Measurements from ENCODE around the gene ATP5IF1. TPM values are rescaled to one million over a fixed set of nuclear protein-coding genes. Genes with fewer than 3 reads are reported as not detected.
A peak's percentile ranks its signal among the peaks of the same experiment; 100 is the strongest.

The ATP5IF1 gene
- total RNA-seq, 1 donor from 2014 or later, result 65.6 TPM

DNA sequence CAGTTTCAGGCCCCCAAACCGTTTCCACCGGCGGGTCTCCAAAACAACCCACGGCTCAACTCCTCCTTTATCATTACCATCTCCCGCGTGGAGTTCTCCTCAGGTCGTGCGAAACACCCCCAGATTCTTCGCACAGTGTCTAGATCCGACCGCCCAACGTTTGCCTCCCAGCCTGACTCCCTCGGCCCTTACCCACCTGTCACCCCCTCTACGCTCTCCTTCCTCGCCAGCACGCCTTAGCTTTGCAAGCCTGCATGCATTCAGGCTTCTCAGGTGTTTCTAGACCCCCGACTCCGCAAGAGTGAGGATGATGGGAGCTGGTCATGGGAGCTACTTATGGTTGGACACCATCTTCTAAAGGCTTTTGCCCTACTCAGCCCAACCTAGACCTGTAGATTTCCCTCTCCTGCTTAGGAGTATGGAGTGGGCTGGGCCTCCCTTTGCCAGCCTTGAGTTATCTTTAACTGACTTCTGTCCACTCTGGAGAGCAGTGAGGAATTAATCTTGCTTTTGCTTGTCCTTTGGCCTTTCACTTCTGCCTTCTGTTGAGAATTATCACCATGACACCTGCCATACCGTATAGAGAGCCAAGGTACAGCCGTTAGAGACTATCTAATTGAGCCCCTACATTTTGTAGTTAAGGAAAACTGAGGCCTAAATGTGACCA, 865 bp downstream of the ATP5IF1 start:
- no peak for DNase-seq

DNA sequence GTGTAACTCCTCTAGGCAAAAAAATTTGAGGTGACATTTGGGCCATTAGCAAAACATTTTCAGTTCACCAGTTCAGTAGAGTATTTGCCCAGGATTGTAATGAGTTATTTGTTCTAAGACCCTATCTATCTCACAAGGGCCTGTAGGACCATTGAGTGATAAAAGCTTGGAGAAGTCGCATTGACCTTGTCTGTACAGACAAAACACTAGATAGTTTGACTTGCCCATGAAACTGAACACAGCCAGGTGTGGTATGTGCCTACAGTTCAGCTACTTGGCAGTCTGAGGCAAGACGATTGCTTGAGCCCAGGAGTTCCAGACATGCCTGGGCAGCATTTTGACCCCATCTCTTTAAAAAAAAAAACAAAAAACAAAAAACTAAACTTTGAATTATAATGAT, 3.1 kb downstream of the ATP5IF1 start:
- no peak for DNase-seq

DNA sequence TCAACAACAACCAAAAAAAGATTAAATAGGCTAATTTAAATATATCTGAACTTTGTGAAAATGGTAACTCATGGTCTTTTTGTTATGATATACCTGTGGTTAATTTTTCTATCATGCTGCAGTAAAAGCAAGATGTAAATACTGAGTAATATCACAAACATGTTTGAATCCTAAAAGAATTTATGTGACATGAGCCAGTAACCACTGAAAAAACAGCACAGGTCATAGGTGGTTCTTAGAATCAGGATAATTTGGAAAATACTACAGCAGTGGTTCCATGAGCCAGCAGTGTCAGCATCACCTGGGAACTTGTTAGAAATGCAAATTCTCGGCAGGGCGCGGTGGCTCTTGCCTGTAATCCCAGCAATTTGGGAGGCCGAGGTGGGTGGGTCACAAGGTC, 4.1 kb downstream of the ATP5IF1 start:
- DNase-seq, result no peak

DNA sequence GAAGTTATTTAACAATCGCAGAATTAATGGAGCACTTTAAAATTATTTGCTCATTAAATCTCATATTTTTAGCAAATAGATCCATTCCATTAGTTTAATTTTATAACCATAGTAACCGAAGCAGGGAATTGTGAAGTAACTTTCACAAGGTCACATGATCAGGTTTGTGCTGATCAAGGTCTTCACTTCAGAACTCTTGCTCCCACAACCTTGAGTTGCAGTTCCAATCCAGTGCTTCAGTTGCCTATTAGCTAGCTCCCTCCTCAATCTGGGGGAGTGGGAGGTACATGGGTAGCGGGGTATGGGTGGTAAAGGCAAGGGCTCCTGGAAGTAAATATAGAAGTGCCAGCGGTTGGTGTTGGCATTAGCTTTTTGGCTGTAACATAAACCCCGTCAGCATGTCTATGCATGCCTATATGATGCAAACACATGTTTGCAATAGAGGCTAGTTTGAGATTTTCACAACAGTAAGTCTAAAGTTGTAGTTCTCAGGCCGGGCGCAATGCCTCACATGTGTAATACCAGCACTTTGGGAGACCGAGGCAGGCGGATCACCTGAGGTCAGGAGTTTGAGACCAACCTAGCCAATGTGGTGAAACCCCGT, 5.8 kb downstream of the ATP5IF1 start:
- DNase-seq, result no peak

DNA sequence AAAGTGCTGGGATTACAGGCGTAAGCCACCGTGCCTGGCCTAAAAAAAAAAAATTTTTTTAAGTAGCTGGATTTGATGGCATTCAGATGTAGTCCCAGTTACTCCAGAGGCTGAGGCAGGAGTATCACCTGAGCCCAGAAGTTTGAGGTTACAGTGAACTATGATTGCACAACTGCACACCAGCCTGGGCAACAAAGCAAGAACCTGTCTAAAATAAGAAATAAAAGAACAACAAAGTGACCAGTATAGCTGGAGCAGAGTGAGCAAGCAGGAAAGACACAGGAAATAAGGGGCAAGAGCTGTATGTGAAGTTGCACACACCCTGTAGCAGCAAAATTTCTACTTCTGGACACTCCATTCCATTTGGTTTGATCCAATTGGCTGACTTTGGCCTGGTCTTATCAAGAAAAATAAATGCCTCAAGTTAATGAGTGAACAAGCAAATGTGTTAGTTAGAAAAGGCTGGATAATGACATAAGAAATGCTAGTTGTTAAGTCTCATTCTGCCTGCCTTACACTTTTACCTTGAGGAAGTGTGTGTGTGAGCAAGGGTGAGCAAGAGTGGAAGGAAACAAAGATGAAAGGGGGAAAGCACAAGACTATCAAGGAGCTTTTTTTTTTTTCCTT, 7.9 kb downstream of the ATP5IF1 start:
- no peak for DNase-seq

DNA sequence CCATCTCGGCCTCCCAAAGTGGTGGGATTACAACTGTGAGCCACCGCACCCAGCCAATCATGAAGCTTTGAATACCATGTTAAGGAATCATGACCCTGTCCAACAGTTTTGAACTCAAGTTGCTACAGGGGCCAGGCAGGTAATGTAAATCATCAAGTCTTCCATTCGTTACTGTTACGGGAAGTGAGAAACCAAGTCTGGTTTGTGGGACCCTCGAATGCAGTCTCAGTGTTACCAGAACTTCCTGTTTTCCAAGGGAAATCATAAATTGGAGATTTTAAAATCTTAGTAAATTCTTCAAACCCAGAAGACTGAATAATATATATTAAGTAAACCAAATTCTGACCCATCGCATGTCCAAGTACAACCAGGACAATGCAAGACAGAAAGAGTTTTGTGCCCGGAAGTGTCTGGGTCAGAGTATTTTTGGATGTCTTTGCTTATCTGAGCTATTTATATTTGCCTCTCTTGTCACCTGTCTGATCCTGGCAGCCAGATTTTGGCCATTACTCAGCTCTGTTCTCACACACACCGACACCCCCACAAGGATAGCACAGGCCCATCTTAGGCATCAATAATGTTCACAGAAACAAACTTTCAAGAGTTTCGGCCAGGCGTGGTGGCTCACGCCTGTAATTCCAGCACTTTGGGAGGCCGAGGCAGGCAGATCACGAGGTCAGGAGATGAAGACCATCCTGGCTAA, 8.8 kb downstream of the ATP5IF1 start:
- no peak for DNase-seq

DNA sequence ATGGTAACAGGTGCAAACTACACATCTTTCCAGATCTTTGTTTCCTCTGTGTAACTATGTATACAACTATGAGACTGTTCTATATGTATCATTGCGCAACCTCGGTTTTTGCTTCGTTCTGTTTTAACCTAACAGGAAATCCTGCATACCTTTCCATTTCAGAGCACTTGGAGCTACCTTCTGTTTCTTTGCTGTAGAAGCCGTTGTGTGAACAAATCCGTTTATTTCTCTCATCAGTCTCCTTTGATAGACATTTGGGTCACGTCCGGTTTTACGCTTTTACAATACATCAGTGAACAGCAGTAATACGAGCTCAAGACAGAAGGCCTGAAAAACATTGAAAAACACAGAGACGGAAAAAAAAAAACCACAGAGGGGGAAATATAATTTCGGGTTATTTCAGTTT, 10.5 kb downstream of the ATP5IF1 start:
- DNase-seq, result peak; percentile 20

DNA sequence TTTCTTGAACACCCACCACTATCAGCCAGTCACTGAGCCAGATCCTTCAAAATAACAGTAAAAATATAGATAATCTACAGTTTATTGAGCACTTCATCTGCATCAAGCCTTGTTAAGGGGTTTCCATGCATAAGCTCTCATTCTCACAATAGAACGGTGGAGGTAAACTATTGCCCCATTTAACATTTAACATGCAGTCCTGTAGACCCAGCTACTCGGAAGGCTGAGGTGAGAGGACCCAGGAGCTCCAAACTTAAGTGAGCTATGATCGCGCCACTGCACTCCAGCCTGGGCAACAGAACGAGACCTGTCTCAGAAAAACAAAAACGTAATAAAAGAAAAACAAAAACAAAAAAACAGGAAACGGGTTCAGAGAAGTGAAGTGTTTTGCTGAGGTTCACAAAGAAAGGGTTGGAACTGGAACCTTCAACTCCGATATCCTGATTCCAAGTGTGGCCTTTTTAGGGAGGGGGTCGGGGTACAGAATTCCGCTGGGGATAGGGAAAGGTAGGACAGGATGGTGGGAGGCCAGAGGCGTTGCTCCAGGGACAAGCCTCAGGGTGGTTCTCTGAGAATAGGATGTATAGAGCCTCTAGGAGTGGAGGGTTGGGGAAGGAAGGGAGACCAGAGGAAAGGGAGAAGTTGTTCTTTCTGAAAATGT, 11.8 kb downstream of the ATP5IF1 start:
- no peak for DNase-seq

DNA sequence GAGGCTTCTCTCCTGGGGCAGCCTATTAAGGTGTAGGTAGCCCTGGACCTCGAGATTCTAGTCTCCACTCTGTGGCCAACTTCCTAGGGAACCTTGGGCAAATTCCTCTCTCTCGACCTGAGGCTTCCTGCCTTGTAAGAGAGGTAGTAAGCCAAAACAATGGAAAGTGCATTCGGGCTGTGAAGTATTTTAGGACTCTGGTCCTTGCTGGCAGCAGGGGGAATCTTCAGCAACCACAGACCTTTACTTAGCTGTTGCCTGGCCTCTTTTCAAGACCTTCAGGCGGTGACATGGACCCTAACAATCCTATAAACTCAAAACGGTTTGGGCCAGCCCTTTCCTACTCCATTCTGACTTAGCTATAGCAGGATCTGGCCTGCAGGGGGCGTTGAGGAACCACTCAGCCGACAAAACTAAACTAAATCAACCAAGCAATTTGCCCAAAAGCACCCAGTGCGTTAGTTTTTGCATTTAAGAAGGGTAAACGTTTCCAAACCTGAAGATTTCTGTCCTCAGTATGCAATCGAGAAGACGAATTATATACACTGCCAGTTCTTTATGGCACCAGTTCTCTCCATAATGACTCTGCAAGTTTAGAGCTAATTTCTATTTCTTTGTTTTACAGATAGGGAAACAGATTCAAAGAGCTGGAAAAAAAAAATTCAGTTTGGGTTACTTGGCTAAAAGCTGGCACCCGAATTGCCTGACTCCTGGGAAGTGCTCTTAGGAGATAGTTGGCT, 12.5 kb downstream of the ATP5IF1 start:
- DNase-seq, result peak; percentile 72

DNA sequence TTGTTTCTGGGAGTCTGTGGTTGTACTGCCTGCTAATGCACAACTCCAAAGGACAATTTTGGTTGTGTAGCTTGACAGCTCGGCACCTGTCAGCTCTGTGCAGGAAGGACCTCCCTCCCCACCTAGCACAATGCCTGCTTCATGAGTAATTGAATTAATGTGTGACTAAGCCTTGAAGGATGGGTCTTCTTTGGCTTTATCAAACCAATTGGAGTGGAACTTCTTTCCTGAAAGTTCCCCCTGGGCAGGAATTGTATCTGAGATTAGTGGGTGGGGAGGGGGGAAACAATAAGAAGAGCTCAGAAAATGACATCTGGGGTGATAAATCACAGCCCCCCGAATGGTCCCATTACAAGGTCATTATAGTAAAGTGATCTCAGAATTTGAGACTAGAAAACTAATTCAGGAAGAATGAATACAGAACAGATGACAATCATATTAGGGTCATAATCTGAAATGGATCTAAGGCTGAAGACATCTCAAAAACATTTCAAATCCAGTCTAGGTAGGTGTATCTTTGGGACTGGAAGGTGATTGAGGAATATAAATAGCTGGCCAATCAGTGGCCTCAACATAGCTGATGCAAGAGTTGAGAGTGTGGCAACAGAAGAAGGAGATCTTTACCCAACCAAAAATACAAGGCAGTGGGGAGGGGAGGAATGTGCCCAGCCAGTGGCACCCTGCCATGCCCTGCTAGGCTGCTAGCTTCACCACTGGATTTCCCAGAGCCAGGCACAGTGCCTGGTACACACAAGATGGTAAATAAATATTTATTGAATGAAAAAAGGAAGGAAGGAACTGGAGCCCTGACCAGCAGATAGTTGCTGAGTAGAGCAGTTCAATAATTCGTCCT, 13.3 kb downstream of the ATP5IF1 start:
- no peak for DNase-seq

DNA sequence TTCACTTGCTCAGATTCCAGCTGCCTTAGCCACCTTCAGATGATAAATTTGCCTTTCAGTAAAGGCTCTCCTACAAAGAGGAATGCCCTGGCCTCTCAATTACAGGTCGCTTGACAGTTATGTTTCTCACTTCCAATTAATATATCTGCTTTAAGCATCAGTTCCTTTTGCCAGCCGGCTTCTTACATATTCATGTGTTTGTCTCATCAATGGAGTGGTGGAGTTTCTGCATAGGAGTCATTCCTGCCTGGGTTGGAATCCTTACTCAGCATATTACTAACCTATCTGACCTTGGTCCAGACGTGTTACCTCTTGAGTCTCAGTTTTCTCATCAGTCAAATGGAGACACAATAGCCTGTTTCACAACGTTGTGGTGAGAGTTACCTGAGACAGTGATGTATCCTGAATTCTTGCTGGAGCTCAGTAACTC, 14.0 kb downstream of the ATP5IF1 start:
- DNase-seq, result no peak

DNA sequence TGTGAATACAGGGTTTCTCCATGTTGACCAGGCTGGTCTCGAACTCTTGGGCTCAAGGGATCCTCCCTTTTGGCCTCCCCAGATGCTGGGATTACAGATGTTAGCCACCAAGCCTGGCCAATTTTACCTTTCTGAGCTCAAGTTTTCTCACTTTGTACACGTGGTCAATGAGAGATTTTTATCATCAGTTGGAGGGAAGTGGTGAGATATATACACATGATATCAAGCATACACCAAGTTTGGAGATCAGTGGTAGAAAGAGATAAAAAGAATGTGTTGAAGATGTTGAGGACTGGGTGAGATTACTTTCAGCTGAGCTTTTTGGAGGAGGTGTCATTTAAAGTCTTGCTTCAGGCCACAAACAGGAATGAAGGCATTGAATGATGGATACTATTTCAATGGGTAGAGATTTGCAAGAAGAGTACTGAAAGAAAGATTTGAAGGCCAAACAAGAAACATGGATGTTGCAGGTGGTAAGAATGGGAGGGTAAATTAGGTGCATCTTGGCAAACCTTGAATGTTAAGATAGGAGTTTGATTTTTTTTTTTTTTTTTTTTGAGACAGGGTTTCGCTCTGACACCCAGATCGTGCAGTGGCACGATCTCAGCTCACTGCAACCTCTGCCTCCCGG, 20.4 kb downstream of the ATP5IF1 start:
- no peak for DNase-seq

DNA sequence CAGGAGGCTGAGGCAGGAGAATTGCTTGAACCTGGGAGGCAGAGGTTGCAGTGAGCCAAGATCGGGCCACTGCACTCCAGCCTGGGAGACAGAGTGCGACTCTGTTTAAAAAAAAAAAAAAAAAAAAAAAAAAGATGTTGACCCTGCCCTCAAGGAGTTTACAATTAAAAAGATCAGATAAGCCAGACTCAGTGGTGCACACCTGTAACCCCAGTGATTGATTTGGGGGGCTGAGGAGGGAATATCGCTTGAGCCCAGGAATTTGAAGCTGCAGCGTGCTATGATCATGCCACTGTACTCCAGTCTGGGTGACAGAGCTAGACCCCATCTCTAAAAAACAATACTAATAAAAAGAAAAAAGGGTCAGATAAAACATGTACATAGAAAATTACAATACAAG, 21.8 kb downstream of the ATP5IF1 start:
- no peak for DNase-seq

DNA sequence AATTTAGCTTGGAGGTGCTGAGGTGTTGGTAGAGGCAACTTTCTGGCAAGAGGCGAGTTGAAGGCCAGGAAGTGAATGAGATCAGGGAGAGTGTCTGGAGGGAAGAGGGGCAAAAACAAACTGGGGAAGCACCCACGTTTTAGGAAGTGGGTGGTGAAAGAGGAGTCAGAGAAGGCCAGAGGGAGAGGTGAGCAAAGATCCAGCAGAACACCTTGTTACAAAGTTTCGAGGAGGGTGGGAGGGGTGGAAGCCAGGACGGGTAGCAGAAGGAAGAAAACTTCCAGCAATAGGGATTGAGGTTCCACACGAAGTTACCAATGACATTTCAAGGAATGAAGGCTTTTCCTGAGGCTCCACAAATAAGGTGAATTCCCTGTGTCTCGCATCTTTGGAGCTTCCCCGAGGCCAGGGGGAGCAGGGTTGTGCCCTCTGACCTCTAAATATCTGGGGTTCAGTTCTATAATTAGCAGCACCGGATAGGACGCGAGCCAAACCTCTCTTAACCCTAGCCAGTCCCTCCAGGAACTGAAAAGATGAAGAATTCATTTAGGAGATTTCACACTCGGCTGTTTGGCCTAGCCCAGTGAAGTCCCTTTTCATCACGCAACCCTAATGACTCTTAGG, 22.8 kb downstream of the ATP5IF1 start:
- DNase-seq, result no peak

DNA sequence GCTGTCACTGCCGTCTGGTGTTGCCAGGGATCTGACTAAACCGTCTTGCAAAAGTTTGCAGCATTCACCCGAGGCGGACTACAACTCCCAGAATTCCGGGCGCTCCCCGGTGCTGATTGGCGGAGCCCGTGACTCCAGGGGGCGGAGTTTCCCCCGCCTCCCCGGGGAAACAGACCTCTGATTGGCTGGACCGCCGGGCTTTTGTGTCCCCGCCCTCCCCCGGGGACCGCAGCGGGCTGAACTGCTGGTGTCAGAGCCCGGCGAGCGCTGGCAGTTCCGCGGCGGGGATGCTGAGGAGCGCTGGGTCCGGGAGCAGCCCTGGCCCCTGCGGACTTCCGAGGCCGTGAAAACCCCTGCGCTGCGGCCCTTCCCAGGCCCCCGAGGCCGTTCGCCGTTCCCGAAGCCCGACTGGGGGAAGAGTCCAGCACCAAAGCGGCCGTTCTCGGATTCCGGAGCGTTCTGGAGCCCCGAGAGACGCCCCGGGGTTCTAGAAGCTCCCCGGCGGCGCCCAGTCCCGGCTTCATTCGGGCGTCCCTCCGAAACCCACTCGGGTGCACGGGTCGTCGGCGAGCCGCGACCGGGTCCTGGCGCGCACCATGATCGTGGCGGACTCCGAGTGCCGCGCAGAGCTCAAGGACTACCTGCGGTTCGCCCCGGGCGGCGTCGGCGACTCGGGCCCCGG, 23.5 kb downstream of the ATP5IF1 start, which contains the start of gene SESN2:
Gene SESN2, plus strand, starts transcription at position 267 of the 682 bp plus-strand sequence. Its CDS starts 330 bp downstream, at position 597.
- peak; percentile 96 for DNase-seq

DNA sequence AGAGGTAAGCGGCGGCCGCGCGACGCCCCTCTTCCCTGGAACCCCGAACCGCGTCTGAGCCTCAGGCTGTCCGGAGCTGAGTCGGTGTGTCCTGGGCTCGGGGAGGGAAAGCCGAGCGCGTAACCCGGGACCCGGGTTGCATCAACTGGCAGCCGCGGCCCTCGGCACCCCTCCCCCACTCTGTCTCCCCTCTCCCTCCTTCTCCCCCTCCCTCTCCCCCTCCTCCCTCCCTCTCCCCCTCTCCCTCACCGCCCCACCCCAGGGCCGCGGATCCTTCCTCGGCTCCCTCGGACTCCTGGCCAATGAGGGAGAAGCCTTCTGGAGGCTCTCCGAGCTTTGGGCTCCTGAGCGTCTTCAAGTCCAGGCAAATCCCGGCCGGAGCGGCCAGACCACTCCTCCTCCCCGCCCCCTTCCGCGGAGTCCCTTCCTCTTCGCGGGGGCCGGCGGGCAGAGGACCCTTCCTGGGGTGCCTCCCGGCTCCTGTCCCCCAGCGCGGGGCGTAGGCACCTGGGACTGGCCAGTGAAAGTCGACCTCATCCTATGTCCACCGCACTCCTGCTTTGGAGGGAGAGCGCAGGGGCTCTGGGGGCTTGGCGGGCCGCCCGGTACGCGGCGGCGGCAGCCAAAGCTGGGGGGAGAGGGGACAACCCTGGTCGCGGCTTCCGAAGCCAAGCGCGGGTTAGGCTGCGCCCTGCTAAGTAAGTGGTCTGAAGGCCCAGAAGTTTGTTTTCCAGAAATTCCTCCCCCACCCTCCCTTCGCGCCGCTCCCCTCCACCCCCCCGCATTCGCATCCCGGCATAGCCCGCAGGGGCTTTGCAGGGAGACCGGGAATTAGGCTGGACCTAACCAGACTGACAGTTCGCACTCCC, 24.2 kb downstream of the ATP5IF1 start:
- peak; percentile 58 for DNase-seq

DNA sequence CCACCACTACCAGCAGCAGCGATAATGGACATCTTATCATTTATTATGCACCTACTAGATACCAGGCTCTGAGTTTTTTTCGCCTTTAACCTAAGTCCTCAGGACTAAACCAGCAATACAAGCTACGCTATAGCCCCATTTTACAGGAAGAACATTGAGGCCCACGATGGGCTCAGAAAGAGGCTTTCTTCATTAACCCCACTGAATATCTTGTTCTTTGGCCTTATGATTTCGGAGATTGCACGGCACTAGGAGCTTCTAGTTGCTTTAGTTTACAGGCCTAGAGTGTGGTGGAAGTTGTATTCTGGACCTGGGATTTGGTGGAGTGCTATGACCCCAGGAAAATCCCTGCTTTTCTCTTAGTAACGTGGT, 24.9 kb downstream of the ATP5IF1 start:
- no peak for DNase-seq

DNA sequence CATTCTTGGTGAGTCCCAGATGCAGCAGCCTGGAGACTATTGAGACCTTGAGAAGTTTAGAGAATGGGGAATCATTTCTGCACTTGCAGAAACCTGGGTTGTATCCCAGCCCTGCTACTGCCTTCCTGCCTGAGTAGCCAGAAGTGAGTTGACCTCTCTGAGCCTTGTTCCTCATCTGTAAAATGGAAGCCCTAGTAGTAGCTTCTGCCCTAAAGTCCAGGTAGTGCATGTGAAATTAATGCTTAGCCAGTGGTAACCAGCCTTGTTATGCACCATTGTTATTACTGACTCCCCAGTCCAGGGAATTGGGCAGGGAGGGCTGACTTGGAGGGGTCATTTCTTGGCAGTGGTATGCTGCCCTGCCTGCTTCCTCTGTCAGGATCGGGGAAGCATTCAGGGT, 29.0 kb downstream of the ATP5IF1 start:
- DNase-seq, result no peak

Data from skin of body (tissue), 2 donors.